NB4 (cell line): Measurements from ENCODE around the gene ZXDA.

Experiments
- DNase-seq: peaks from one replicate; pipeline ENCODE4 v3.0.0; 2010; ENCODE audit warnings: low read depth
- H3K4me3 ChIP-seq: one replicate; pipeline ENCODE4 v1.5.1; 2011; ENCODE audit warnings: mild to moderate bottlenecking, low read depth, low read length, moderate library complexity
- CTCF ChIP-seq: IDR thresholded peaks from one replicate; pipeline ENCODE4 v1.5.1; 2012; ENCODE audit warnings: low read depth, low read length
- MAX ChIP-seq: IDR thresholded peaks from 2 replicates; pipeline ENCODE4 v1.6.1; 2011; ENCODE audit warnings: low read depth, low read length
- MYC ChIP-seq: IDR thresholded peaks from 2 replicates; pipeline ENCODE4 v1.6.1; 2011; ENCODE audit warnings: low read depth, low read length
- POLR2A ChIP-seq: IDR thresholded peaks from 2 replicates; pipeline ENCODE4 v1.6.1; 2011; ENCODE audit warnings: mild to moderate bottlenecking; ENCODE audit not compliant: insufficient read length; ENCODE audit errors: extremely low read depth

Gene ZXDA

GRCh38 chrX:57899064-57899463 is 11.2 kb downstream of the ZXDA start:
- TF ChIP-seq POLR2A (no peak), MAX (no peak), MYC (no peak), CTCF (no peak)

GRCh38 chrX:57871463-57871862 is 38.8 kb downstream of the ZXDA start:
- no peak for DNase-seq
- H3K4me3 ChIP-seq, result no peak overlapping the region
- TF ChIP-seq CTCF (no peak), MAX (no peak), POLR2A (no peak), MYC (no peak)

More at GRCh38 chrX:57899064-57899463, 11.2 kb downstream of the ZXDA start:
- no peak overlapping the region for H3K4me3 ChIP-seq
- DNase-seq, result no peak
